ENCODE results near the gene TP53TG5.

Gene TP53TG5

DNA sequence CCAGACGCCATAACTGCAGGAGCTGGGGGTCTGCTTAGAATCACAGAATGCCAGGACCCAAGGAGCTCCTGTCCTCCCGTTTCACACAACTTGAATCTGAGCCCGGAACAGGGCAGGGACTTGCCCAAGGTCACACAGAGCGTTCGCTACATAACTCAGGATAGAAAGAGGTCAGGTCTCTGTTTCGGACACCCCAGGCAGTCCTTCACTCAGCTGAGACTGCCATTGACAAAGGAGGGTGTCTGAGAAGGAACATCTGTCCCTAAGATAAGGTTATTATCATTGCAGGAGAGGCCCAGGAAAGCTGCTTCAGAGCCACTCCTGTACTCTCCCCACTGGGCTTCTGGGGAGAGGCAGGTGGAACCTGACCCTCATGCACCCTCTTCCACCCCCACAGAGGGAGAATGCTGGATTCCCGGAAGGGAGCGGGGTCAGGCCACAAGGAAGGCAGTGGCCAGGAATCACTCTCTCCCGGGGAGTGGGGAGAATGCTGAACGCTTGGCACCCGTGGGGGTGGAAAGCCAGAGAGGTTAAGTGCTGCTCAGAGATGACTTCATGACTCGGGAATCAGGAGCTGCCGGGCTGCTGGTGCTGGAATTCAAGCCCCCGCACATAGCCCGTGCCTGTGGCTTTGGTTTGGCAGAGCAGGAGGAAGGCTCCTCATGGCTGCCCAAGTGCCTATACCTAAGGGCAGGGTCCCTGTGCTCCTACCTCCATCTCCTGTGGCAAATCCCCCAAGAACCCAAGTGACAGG lies 40.6 kb downstream of the TP53TG5 start:
- ChIA-PET CTCF (interaction anchor here (0.8 to 2.0 kb wide), 5 partner anchors 9 to 99 kb away, joined by 3 to 6 read pairs (median 4); no protein-coding TSS in a partner anchor), POLR2A (no interaction called here)
- no peak for DNase-seq (ENCODE audit: extremely low spot score)
- TF ChIP-seq, protein P1, sequence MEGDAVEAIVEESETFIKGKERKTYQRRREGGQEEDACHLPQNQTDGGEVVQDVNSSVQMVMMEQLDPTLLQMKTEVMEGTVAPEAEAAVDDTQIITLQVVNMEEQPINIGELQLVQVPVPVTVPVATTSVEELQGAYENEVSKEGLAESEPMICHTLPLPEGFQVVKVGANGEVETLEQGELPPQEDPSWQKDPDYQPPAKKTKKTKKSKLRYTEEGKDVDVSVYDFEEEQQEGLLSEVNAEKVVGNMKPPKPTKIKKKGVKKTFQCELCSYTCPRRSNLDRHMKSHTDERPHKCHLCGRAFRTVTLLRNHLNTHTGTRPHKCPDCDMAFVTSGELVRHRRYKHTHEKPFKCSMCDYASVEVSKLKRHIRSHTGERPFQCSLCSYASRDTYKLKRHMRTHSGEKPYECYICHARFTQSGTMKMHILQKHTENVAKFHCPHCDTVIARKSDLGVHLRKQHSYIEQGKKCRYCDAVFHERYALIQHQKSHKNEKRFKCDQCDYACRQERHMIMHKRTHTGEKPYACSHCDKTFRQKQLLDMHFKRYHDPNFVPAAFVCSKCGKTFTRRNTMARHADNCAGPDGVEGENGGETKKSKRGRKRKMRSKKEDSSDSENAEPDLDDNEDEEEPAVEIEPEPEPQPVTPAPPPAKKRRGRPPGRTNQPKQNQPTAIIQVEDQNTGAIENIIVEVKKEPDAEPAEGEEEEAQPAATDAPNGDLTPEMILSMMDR (IDR thresholded peaks at IDR 0.05; ENCODE audit: control extremely low read depth, extremely low read depth, low read depth, missing control alignments) = no peak

DNA sequence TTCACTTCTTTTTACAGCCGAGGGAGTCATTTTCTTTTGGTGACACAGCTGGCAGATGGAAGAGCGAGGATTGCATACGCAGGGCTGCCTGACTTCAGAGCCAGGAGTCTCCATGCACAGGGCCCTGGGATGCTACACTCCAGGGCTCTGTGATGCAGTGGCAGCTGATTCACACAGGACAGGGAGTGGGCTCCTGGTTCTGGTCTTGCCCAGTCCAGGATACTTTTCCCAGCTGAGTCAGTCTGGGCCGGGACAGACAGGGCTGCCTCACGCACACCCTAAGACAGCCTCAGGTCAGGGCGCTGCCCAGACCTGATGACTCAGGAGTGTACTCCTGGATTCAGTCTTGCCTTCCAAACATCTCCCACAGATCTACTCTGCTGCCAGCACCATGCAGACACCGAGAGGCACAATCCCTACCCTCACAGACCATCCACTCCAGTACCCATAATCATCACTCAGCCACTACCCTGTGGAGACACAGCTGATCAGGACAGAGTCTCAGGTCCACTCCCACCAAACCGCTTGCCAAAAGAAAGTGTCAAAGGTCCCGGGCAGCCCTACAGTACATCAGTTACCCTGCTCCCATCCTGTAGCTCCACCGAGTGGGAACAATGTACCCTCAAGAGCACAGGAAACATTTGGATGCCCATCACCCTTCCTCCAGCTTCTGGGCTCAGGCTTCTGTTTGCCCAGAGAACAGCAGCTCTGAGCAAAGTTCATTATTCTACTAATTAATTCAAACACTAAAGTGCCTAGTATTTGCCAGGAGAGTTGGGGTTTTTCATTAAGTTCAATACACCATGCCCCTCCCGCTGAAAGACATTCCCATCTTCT lies 41.4 kb downstream of the TP53TG5 start:
- TF ChIP-seq, protein P1 (IDR thresholded peaks at IDR 0.05; ENCODE audit: control extremely low read depth, extremely low read depth, low read depth, missing control alignments) = no peak
- DNase-seq (ENCODE audit: extremely low spot score) = no peak
- ChIA-PET POLR2A (no interaction called here), CTCF (interaction anchor here (0.8 to 2.0 kb wide), 7 partner anchors 10 to 100 kb away, joined by 3 to 6 read pairs (median 4); no protein-coding TSS in a partner anchor)

DNA sequence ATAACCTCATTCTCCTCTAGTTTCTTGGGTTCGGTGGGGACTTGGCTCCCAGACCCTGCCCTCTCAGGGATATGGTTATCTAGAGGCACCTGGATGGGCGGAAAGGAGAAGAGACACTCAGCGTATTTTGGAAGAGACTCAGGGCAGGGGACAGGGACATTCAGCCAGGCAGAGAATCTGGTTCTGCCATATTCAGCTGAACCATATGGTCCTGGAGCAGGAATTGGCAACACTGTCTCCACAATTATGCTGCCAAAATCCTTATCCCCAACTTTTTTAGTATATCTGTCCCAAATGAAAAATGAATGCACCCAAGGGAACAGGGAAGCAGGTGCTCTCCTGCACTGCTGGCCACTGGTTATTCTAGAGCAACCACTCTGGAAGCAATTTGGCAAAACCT lies 47.6 kb downstream of the TP53TG5 start:
- CTCF ChIA-PET = no interaction called here
- TF ChIP-seq, protein P1 (IDR thresholded peaks at IDR 0.05; ENCODE audit: control extremely low read depth, extremely low read depth, low read depth, missing control alignments) = no peak
- DNase-seq (ENCODE audit: extremely low spot score) = no peak
- POLR2A ChIA-PET = no interaction called here

DNA sequence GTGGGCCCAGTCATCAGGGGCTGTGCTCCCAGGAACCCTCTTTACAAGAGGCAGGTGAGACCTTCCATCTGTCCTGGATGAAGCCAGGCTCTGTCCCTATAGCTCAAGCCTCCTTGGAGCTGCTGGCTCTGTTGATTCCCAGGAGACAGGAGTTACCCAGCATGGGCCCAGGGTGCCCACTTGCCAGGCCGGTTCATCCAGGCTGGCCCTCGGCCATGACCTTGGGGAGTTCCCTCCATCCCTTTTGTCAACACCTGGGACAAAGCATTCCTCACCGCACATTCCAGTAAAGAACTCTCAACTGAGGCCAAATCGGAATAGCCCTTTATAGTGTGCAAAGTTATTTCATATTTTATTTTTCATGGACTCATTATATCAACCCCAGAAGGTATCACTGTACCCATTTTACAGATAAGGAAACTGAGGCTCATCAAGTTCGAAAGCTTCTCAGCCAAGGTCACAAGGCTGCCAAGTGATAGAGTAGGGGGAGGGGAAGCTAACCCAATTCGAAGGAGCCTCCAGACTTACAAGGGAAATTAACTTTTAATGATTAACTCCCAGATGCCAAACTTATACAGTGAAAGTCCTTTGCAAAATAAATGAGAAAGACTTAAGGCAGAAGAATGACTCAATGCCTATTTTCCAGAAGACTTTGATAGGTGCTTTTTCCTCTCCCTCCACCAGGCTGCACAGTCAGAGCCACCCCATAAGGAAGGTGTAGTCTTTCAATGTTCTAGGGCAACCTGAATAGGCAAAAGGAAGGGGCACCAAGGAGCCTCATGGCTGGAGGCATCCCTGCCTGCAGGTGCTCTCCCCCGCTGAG lies 48.4 kb downstream of the TP53TG5 start:
- no peak for DNase-seq (ENCODE audit: extremely low spot score)
- TF ChIP-seq, protein P1 (IDR thresholded peaks at IDR 0.05; ENCODE audit: control extremely low read depth, extremely low read depth, low read depth, missing control alignments) = no peak
- ChIA-PET CTCF (interaction anchor here (1.1 to 1.4 kb wide), 2 partner anchors 11 to 441 kb away, joined by 3 read pairs; no protein-coding TSS in a partner anchor), POLR2A (no interaction called here)

DNA sequence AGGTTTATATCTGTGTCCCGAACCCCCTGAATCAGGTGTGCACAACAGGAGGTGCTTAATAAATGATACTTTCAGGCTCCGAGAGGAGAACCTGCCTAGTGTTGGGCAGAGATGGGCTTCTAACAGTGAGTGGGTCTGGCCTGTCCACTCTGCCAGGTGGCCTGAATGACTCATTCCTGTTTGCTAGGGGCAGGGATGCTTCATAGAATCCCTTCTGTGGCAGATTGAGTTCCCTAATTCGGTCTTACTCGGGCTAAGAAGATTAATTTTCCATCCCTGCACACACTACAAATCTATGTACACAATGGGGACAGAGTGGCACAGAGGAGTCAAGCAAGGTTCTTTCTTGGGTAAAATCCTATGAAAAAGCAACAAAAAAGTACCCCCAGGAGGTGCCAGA lies 49.7 kb downstream of the TP53TG5 start:
- CTCF ChIA-PET = interaction anchor here (1.1 kb wide), 1 partner anchor 9 kb away, joined by 3 read pairs; no protein-coding TSS in a partner anchor
- no peak for DNase-seq (ENCODE audit: extremely low spot score)
- TF ChIP-seq, protein P1 (IDR thresholded peaks at IDR 0.05; ENCODE audit: control extremely low read depth, extremely low read depth, low read depth, missing control alignments) = no peak
- POLR2A ChIA-PET = no interaction called here

DNA sequence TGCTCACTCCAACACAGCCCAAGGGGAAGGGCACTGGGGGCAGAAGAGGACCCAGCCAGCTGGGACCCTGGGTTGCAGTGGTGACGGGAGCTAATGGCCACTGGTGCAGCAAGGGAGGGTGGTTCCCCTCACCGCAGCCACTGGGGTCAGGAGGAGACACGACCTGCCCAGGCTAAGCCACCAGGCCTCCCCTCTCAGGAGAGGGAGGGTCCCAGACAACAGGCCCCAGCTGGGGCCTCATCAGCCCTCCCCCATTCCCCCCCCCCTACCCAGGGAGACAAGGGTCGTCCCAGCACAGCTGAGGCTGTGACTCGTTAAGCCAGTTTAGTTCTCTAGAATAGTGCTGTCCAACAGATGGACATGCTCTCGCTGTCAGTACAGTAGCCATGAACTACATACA lies 52.8 kb downstream of the TP53TG5 start:
- CTCF ChIA-PET = interaction anchor here (0.8 to 8.1 kb wide), 3 partner anchors 34 to 446 kb away, joined by 3 to 71 read pairs (median 8); no protein-coding TSS in a partner anchor
- DNase-seq (ENCODE audit: extremely low spot score) = no peak
- POLR2A ChIA-PET = no interaction called here
- TF ChIP-seq, protein P1 (IDR thresholded peaks at IDR 0.05; ENCODE audit: control extremely low read depth, extremely low read depth, low read depth, missing control alignments) = no peak

Measured in GM10248 (cell line).